Neuronal stem cell (in vitro differentiated cells): ENCODE data around the gene NPDC1. TPM values are rescaled to one million over a fixed set of nuclear protein-coding genes. Genes with fewer than 3 reads are reported as not detected.

Source experiments
- DNase-seq: peaks from one replicate; pipeline ENCODE4 v3.0.0-alpha.2; 2013; ENCODE audit warnings: low spot score
- H2AFZ ChIP-seq: one replicate; pipeline ENCODE4 v1.6.1; 2013; ENCODE audit warnings: mild to moderate bottlenecking, low read length, inconsistent platforms
- H2AK5ac ChIP-seq: 2 replicates; pipeline ENCODE4 v1.6.1; 2013; ENCODE audit warnings: low read depth, mild to moderate bottlenecking, inconsistent platforms, low read length, moderate library complexity, mixed read lengths
- H2BK120ac ChIP-seq: 2 replicates; pipeline ENCODE4 v1.6.1; 2013; ENCODE audit warnings: low read depth, mild to moderate bottlenecking, inconsistent platforms, low read length, moderate library complexity, mixed read lengths
- H2BK12ac ChIP-seq: one replicate; pipeline ENCODE4 v1.6.1; 2013; ENCODE audit warnings: low read length, inconsistent platforms
- H2BK15ac ChIP-seq: 2 replicates; pipeline ENCODE4 v1.6.1; 2013; ENCODE audit warnings: mild to moderate bottlenecking, low read length, inconsistent platforms, mixed read lengths
- H2BK5ac ChIP-seq: one replicate; pipeline ENCODE4 v1.6.1; 2013; ENCODE audit warnings: inconsistent platforms, mild to moderate bottlenecking, low read length, moderate library complexity
- H3K14ac ChIP-seq: one replicate; pipeline ENCODE4 v1.6.1; 2013; ENCODE audit warnings: low read length, inconsistent platforms
- H3K18ac ChIP-seq: 2 replicates; pipeline ENCODE4 v1.6.1; 2013; ENCODE audit warnings: low read length, inconsistent platforms
- H3K23ac ChIP-seq: 2 replicates; pipeline ENCODE4 v1.6.1; 2013; ENCODE audit warnings: low read depth, mild to moderate bottlenecking, mixed read lengths, low read length, inconsistent platforms; ENCODE audit not compliant: poor library complexity
- H3K27ac ChIP-seq: replicated peaks from 3 replicates; pipeline ENCODE4 v1.5.1; 2013; ENCODE audit warnings: low read length, inconsistent platforms
- H3K27me3 ChIP-seq, 3 experiments: 2 replicates each; pipeline ENCODE4 v1.6.1; 2013; ENCODE audit warnings: low read length in 3 of 3, mild to moderate bottlenecking in 2 of 3, inconsistent platforms in 1 of 3, low read depth in 1 of 3, mixed read lengths in 1 of 3, moderate library complexity in 1 of 3; ENCODE audit not compliant: control insufficient read depth in 3 of 3, insufficient read depth in 3 of 3
- H3K36me3 ChIP-seq, 2 donors: replicated peaks in 1 of 2; 2 replicates each; pipeline ENCODE4 v1.6.1; 2013; ENCODE audit warnings: low read length in 2 of 2; ENCODE audit not compliant: control insufficient read depth in 2 of 2, insufficient read depth in 2 of 2
- H3K4ac ChIP-seq: 2 replicates; pipeline ENCODE4 v1.6.1; 2013; ENCODE audit warnings: inconsistent platforms, mild to moderate bottlenecking, low read length, moderate library complexity
- H3K4me1 ChIP-seq, 2 donors: 1 replicate in 1 of 2; 2 replicates in 1 of 2; pipeline ENCODE4 v1.6.1; 2013; ENCODE audit warnings: low read length in 2 of 2, low read depth in 1 of 2; ENCODE audit not compliant: control insufficient read depth in 2 of 2, insufficient read depth in 1 of 2
- H3K4me2 ChIP-seq: one replicate; pipeline ENCODE4 v1.6.1; 2013; ENCODE audit warnings: mild to moderate bottlenecking, low read length, inconsistent platforms; ENCODE audit not compliant: insufficient read depth, poor library complexity, severe bottlenecking
- H3K4me3 ChIP-seq, 2 donors: 2 replicates each; pipeline ENCODE4 v1.5.1; 2013; ENCODE audit warnings: low read length in 2 of 2, mild to moderate bottlenecking in 2 of 2, inconsistent platforms in 1 of 2, moderate library complexity in 1 of 2
- H3K79me1 ChIP-seq: one replicate; pipeline ENCODE4 v1.6.1; 2013; ENCODE audit warnings: low read depth, mild to moderate bottlenecking, inconsistent platforms, low read length, moderate library complexity
- H3K9ac ChIP-seq: one replicate; pipeline ENCODE4 v1.6.1; 2013; ENCODE audit warnings: mild to moderate bottlenecking, low read depth, low read length, inconsistent platforms; ENCODE audit not compliant: poor library complexity
- H3K9me3 ChIP-seq, 2 donors: replicated peaks in 1 of 2; 2 replicates each; pipeline versions ENCODE3 to v1.6.1; 2013; ENCODE audit warnings: low read length in 2 of 2, mild to moderate bottlenecking in 2 of 2, inconsistent platforms in 1 of 2, low read depth in 1 of 2, mixed read lengths in 1 of 2, moderate library complexity in 1 of 2; ENCODE audit not compliant: control insufficient read depth in 2 of 2, insufficient read depth in 1 of 2
- H4K8ac ChIP-seq: one replicate; pipeline ENCODE4 v1.6.1; 2013; ENCODE audit warnings: low read depth, mild to moderate bottlenecking, inconsistent platforms, low read length, moderate library complexity
- H4K91ac ChIP-seq: one replicate; pipeline ENCODE4 v1.6.1; 2013; ENCODE audit warnings: low read length, low read depth, mild to moderate bottlenecking, inconsistent platforms; ENCODE audit not compliant: poor library complexity
- WGBS, 2 donors: extraction: QIAGEN DNeasy Blood & Tissue Kit; methylation state at CpG; one replicate each; pipeline ENCODE4 v1.1.7; 2013; ENCODE audit warnings: missing lambda C conversion rate in 2 of 2, mixed read lengths in 1 of 2; ENCODE audit not compliant: insufficient read length in 2 of 2, insufficient replicate concordance in 1 of 2; ENCODE audit errors: extremely low coverage in 2 of 2; 5-methylcytosine and 5-hydroxymethylcytosine counted together
- small RNA-seq: library from polyadenylated mRNA; stranded (forward); fragments of <200 nt; extraction: miRNeasy Mini kit (QIAGEN cat#:217004); gene quantifications from one replicate; pipeline ENCODE3, GENCODE V24; 2013; ENCODE audit not compliant: insufficient read depth

The NPDC1 gene

GRCh38 chr9:136991993-136992818 lies 53.8 kb downstream of the NPDC1 start, which contains the start of gene PAXX:
Gene PAXX, plus strand, starts transcription at chr9:136992422. Its CDS starts 22 bp downstream, at chr9:136992444.
- Histone ChIP-seq H3K79me1 (peaks cover 9% of the 10 kb centered on the region), H3K4me1 (peaks cover 4 to 18% of the 10 kb centered on the region in 2 donors), H4K8ac (no peak within 1 kb of the TSS), H3K4ac (no peak within 1 kb of the TSS), H4K91ac (peak within 1 kb of the TSS; percentile 85), H2AK5ac (peak within 1 kb of the TSS; percentile 88), H3K14ac (peak within 1 kb of the TSS; percentile 75), H2AFZ (peak within 1 kb of the TSS; percentile 96), H3K18ac (peak within 1 kb of the TSS; percentile 94), H3K36me3 (peaks cover 6 to 15% of the 10 kb centered on the region in 2 donors), H3K23ac (peak within 1 kb of the TSS; percentile 75), H3K4me3 (peak within 1 kb of the TSS; percentile 85 to 97), H2BK120ac (no peak within 1 kb of the TSS), H3K27me3 (peaks cover 0 to 5% (median 2%) of the 10 kb centered on the region in 3 experiments), H2BK12ac (peak within 1 kb of the TSS; percentile 22), H3K9ac (peak within 1 kb of the TSS; percentile 96), H3K27ac (no peak within 1 kb of the TSS), H3K9me3 (peaks cover 8 to 13% of the 10 kb centered on the region in 2 donors), H2BK15ac (peak within 1 kb of the TSS; percentile 81), H2BK5ac (peak within 1 kb of the TSS; percentile 1), H3K4me2 (peak within 1 kb of the TSS; percentile 85)
- DNase-seq, result peak; percentile 86
- no CpG with 5 or more reads among the region's 92 CpGs for WGBS, 2 donors

GRCh38 chr9:136990242-136990911 lies 55.6 kb downstream of the NPDC1 start:
- peaks cover 4 to 8% of the 10 kb centered on the region in 2 donors for H3K4me1 ChIP-seq
- no peak overlapping the region for H4K91ac ChIP-seq
- no peak overlapping the region for H2BK120ac ChIP-seq
- no peak for DNase-seq
- peaks cover 0 to 14% (median 2%) of the 10 kb centered on the region in 3 experiments for H3K27me3 ChIP-seq
- no peak overlapping the region for H2BK5ac ChIP-seq
- no peak overlapping the region for H3K18ac ChIP-seq
- peaks cover 8% of the 10 kb centered on the region for H3K79me1 ChIP-seq
- peak overlapping the region; percentile 16 for H2AFZ ChIP-seq
- no peak overlapping the region for H2BK15ac ChIP-seq
- no peak overlapping the region for H3K23ac ChIP-seq
- H3K9ac ChIP-seq, result no peak overlapping the region
- H3K4me3 ChIP-seq, result no peak overlapping the region
- no peak overlapping the region for H3K4me2 ChIP-seq
- no peak overlapping the region for H3K4ac ChIP-seq
- H3K9me3 ChIP-seq, result peaks cover 8 to 13% of the 10 kb centered on the region in 2 donors
- no peak overlapping the region for H2BK12ac ChIP-seq
- H4K8ac ChIP-seq, result no peak overlapping the region
- WGBS, 2 donors, result no CpG with 5 or more reads among the region's 10 CpGs
- no peak overlapping the region for H3K27ac ChIP-seq
- H3K14ac ChIP-seq, result no peak overlapping the region
- H2AK5ac ChIP-seq, result no peak overlapping the region
- H3K36me3 ChIP-seq, result peaks cover 6 to 15% of the 10 kb centered on the region in 2 donors

Small RNAs within 50 kb of the gene (small RNA-seq; reads per million reads assigned to genes)
- gene RF00153, result not detected
